Measurements from ENCODE around the gene HS3ST2. TPM values are rescaled to one million over a fixed set of nuclear protein-coding genes. Genes with fewer than 3 reads are reported as not detected.

The HS3ST2 gene
- total and polyA plus RNA-seq, 2 experiments from 2014 or later = 1.4 to 3.2 TPM

- TF ChIP-seq, protein P1, sequence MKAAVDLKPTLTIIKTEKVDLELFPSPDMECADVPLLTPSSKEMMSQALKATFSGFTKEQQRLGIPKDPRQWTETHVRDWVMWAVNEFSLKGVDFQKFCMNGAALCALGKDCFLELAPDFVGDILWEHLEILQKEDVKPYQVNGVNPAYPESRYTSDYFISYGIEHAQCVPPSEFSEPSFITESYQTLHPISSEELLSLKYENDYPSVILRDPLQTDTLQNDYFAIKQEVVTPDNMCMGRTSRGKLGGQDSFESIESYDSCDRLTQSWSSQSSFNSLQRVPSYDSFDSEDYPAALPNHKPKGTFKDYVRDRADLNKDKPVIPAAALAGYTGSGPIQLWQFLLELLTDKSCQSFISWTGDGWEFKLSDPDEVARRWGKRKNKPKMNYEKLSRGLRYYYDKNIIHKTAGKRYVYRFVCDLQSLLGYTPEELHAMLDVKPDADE (IDR thresholded peaks at IDR 0.05) = no peak
- TF ChIP-seq STAT1 (IDR thresholded peaks at IDR 0.05; ENCODE audit: unreplicated experiment) (no peak), NANOG (IDR thresholded peaks at IDR 0.05; ENCODE audit: borderline replicate concordance) (no peak), EZH2phosphoT487 (IDR thresholded peaks at IDR 0.05; ENCODE audit: unreplicated experiment) (no peak), ZNF331 (CRISPR knock-in tag; IDR thresholded peaks at IDR 0.05; ENCODE audit: low read depth) (no peak)
These were observed 28.4 kb upstream of the HS3ST2 start (continued) for GRCh38 chr16:22785552-22785951.

GRCh38 chr16:22786284-22786683 is 27.7 kb upstream of the HS3ST2 start:
- Mint-ChIP-seq H3K36me3 (ENCODE audit: low read depth) (no peaks in the 10 kb centered on the region), H3K27me3 (ENCODE audit: insufficient read depth, low read depth, poor library complexity) (peaks cover 6% of the 10 kb centered on the region), H3K4me1 (peaks cover 23% of the 10 kb centered on the region), H3K9me3 (no peaks in the 10 kb centered on the region), H3K27ac (no peak overlapping the region), H3K4me3 (no peak overlapping the region)
- H3F3A ChIP-seq (replicated peaks; ENCODE audit: low read depth) = no peaks in the 10 kb centered on the region
- no peaks in the 10 kb centered on the region for H4K20me1 ChIP-seq (replicated peaks; ENCODE audit: insufficient read depth)
- no peaks in the 10 kb centered on the region for H3K36me3 ChIP-seq (ENCODE audit: insufficient read depth)
- no peak overlapping the region for H3K27ac ChIP-seq (ENCODE audit: low read depth)
- H3K4me1 ChIP-seq (ENCODE audit: insufficient read depth) = peaks cover 13% of the 10 kb centered on the region
- no peak overlapping the region for H2AFZ ChIP-seq
- no peaks in the 10 kb centered on the region for H3K79me2 ChIP-seq (replicated peaks; ENCODE audit: insufficient read depth)
- peaks cover 4% of the 10 kb centered on the region; the same call in 1 of the 2 replicates for H3K9me2 ChIP-seq (ENCODE audit: insufficient read depth)
- no peak overlapping the region for H3K4me3 ChIP-seq
- DNase-seq (ENCODE audit: low spot score) (no peak), ATAC-seq (no peak)
- no peak overlapping the region for H3K4me2 ChIP-seq
- H3K27me3 ChIP-seq (ENCODE audit: insufficient read depth) = no peaks in the 10 kb centered on the region
- TF ChIP-seq ZNF114 (CRISPR knock-in tag; IDR thresholded peaks at IDR 0.05) (no peak), EZH2 (IDR thresholded peaks at IDR 0.05; ENCODE audit: low read depth, unreplicated experiment) (no peak), JUNB (IDR thresholded peaks at IDR 0.05; ENCODE audit: unreplicated experiment) (no peak), POLR2AphosphoS5 (IDR thresholded peaks at IDR 0.05; ENCODE audit: low read depth) (no peak), NANOG (IDR thresholded peaks at IDR 0.05; ENCODE audit: borderline replicate concordance) (no peak), ZNF331 (CRISPR knock-in tag; IDR thresholded peaks at IDR 0.05; ENCODE audit: low read depth) (no peak), CTCF (conservative IDR thresholded peaks at IDR 0.05; ENCODE audit: low read depth in 2 of 2) (no peak), CREB1 (CRISPR knock-in tag; IDR thresholded peaks at IDR 0.05; ENCODE audit: low read depth) (no peak), EZH2phosphoT487 (IDR thresholded peaks at IDR 0.05; ENCODE audit: unreplicated experiment) (no peak), STAT1 (IDR thresholded peaks at IDR 0.05; ENCODE audit: unreplicated experiment) (no peak)
- TF ChIP-seq, protein P2, sequence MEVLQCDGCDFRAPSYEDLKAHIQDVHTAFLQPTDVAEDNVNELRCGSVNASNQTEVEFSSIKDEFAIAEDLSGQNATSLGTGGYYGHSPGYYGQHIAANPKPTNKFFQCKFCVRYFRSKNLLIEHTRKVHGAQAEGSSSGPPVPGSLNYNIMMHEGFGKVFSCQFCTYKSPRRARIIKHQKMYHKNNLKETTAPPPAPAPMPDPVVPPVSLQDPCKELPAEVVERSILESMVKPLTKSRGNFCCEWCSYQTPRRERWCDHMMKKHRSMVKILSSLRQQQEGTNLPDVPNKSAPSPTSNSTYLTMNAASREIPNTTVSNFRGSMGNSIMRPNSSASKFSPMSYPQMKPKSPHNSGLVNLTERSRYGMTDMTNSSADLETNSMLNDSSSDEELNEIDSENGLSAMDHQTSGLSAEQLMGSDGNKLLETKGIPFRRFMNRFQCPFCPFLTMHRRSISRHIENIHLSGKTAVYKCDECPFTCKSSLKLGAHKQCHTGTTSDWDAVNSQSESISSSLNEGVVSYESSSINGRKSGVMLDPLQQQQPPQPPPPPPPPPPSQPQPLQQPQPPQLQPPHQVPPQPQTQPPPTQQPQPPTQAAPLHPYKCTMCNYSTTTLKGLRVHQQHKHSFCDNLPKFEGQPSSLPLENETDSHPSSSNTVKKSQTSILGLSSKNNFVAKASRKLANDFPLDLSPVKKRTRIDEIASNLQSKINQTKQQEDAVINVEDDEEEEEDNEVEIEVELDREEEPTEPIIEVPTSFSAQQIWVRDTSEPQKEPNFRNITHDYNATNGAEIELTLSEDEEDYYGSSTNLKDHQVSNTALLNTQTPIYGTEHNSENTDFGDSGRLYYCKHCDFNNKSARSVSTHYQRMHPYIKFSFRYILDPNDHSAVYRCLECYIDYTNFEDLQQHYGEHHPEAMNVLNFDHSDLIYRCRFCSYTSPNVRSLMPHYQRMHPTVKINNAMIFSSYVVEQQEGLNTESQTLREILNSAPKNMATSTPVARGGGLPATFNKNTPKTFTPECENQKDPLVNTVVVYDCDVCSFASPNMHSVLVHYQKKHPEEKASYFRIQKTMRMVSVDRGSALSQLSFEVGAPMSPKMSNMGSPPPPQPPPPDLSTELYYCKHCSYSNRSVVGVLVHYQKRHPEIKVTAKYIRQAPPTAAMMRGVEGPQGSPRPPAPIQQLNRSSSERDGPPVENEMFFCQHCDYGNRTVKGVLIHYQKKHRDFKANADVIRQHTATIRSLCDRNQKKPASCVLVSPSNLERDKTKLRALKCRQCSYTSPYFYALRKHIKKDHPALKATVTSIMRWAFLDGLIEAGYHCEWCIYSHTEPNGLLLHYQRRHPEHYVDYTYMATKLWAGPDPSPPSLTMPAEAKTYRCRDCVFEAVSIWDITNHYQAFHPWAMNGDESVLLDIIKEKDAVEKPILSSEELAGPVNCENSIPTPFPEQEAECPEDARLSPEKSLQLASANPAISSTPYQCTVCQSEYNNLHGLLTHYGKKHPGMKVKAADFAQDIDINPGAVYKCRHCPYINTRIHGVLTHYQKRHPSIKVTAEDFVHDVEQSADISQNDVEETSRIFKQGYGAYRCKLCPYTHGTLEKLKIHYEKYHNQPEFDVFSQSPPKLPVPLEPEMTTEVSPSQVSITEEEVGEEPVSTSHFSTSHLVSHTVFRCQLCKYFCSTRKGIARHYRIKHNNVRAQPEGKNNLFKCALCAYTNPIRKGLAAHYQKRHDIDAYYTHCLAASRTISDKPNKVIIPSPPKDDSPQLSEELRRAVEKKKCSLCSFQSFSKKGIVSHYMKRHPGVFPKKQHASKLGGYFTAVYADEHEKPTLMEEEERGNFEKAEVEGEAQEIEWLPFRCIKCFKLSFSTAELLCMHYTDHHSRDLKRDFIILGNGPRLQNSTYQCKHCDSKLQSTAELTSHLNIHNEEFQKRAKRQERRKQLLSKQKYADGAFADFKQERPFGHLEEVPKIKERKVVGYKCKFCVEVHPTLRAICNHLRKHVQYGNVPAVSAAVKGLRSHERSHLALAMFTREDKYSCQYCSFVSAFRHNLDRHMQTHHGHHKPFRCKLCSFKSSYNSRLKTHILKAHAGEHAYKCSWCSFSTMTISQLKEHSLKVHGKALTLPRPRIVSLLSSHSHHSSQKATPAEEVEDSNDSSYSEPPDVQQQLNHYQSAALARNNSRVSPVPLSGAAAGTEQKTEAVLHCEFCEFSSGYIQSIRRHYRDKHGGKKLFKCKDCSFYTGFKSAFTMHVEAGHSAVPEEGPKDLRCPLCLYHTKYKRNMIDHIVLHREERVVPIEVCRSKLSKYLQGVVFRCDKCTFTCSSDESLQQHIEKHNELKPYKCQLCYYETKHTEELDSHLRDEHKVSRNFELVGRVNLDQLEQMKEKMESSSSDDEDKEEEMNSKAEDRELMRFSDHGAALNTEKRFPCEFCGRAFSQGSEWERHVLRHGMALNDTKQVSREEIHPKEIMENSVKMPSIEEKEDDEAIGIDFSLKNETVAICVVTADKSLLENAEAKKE (CRISPR knock-in tag; IDR thresholded peaks at IDR 0.05) = no peak
- TF ChIP-seq, protein P1 (IDR thresholded peaks at IDR 0.05) = no peak

Data from GM23338 (cell line).